DMS114 treated with DMSO at 0.1 percent for 48 hours (cell line): Measurements from ENCODE around the gene PYCARD.

Experiments used
- DNase-seq: peaks from one replicate; lab custom pipeline; 2025; ENCODE audit not compliant: unreplicated experiment; lab: John Stamatoyannopoulos, UW

PYCARD gene

GRCh38 chr16:31167315-31167714, 35.2 kb downstream of the PYCARD start:
- no peak for DNase-seq

DNA sequence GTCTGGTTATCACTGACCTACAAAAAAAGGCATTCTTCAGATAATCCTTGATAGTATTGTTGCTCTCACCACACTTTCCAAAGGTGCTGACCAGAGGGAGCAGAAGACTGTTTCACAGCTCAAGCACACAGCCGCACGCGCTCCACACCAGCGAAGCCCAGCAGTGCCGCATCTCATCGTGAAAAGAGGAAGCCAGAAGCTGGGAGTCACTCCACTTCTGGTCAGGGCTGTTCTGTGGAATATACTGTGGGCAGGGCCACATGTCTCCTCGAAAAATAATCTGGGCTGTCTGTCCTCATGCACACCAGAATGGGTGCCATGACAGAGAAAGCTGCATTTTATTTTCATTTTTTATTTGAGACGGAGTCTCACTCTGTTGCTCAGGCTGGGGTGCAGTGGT, 45.4 kb downstream of the PYCARD start:
- no peak for DNase-seq
